HEK293 (cell line): ENCODE measurements around the gene SLC30A3.

Experiments
- SETDB1 ChIP-seq: IDR thresholded peaks from one replicate; pipeline ENCODE4 v1.6.1; 2017; ENCODE audit warnings: mild to moderate bottlenecking, low read length, moderate library complexity, mixed read lengths; ENCODE audit not compliant: insufficient read length
- ZNF549 ChIP-seq: fragments of 450-650 bp; IDR thresholded peaks from 2 replicates; pipeline ENCODE4 v1.5.1; 2018; ENCODE audit warnings: missing biosample characterization, missing genetic modification characterization, mild to moderate bottlenecking, inconsistent platforms, moderate library complexity
- ZNF624 ChIP-seq: fragments of 450-650 bp; formaldehyde crosslinking; IDR thresholded peaks from 2 replicates; pipeline ENCODE4 v1.5.1; 2017; ENCODE audit warnings: missing biosample characterization, missing genetic modification characterization
- TF ChIP-seq, protein P1 (sequence below): fragments of 450-650 bp; formaldehyde crosslinking; IDR thresholded peaks from 2 replicates; pipeline ENCODE4 v1.5.1; 2016; ENCODE audit warnings: missing biosample characterization, missing genetic modification characterization

DNA sequence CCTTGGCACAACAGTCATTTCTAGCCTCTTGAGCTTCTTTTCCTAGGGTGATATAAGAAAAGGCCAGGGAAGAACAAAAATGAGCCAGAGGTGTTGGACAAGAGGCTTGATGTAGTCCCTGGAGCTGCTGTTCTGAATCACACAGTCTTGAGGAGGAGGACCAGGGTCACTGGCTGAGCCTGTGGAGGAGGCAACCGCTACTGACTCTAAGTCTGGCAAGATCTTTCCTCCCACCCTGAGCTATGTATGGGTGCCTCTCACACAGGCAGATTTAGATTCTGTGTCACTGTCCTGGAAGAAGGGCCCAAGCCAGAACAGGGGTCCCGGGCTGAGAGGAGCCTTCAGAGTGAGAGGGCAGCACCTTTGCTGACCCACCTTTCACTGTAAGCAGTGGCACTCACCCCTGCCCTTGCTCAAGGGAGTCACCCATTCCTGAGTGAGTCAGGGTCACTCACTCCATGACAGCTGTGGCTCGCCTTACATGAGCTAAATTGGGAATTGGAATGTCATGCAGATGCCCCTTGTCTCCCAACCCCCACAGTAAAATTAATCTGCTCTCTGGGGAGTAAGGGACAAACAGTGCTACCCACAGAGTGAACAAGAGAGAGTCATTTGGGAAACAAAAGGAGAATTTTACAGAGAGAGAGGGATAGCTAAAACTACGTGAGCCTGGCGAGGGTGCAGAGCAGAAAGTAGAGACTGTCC is 19.2 kb upstream of the SLC30A3 start, which contains the start of gene TRIM54:
- TF ChIP-seq, protein P1, sequence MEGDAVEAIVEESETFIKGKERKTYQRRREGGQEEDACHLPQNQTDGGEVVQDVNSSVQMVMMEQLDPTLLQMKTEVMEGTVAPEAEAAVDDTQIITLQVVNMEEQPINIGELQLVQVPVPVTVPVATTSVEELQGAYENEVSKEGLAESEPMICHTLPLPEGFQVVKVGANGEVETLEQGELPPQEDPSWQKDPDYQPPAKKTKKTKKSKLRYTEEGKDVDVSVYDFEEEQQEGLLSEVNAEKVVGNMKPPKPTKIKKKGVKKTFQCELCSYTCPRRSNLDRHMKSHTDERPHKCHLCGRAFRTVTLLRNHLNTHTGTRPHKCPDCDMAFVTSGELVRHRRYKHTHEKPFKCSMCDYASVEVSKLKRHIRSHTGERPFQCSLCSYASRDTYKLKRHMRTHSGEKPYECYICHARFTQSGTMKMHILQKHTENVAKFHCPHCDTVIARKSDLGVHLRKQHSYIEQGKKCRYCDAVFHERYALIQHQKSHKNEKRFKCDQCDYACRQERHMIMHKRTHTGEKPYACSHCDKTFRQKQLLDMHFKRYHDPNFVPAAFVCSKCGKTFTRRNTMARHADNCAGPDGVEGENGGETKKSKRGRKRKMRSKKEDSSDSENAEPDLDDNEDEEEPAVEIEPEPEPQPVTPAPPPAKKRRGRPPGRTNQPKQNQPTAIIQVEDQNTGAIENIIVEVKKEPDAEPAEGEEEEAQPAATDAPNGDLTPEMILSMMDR, result no peak
- TF ChIP-seq ZNF624 (tag by site-specific recombination) (no peak), ZNF549 (tag by site-specific recombination) (no peak), SETDB1 (no peak)
